Gastroesophageal sphincter (tissue), 3 donors: ENCODE data around the gene PEMT.

Experiments
- CTCF ChIP-seq, 4 experiments: fragments of 200-600 bp in 2 of 4; fragments of 450-650 bp in 2 of 4; sonication (generic) in 1 of 4; IDR thresholded peaks; one replicate each; pipeline ENCODE4 v1.5.1; 2017 to 2019; ENCODE audit warnings: antibody characterized with exemption in 4 of 4, mild to moderate bottlenecking in 2 of 4, moderate library complexity in 2 of 4
- POLR2AphosphoS5 ChIP-seq: sonication (generic); formaldehyde crosslinking; IDR thresholded peaks from one replicate; pipeline ENCODE4 v1.6.1; 2017; ENCODE audit warnings: antibody characterized with exemption

- TF ChIP-seq CTCF (IDR thresholded peaks at IDR 0.05): no peak
- no peak for TF ChIP-seq POLR2AphosphoS5
Observed at GRCh38 chr17:17572010-17572785, 19.3 kb downstream of the PEMT start.
